ENCODE data around the gene RHBG.

DNA sequence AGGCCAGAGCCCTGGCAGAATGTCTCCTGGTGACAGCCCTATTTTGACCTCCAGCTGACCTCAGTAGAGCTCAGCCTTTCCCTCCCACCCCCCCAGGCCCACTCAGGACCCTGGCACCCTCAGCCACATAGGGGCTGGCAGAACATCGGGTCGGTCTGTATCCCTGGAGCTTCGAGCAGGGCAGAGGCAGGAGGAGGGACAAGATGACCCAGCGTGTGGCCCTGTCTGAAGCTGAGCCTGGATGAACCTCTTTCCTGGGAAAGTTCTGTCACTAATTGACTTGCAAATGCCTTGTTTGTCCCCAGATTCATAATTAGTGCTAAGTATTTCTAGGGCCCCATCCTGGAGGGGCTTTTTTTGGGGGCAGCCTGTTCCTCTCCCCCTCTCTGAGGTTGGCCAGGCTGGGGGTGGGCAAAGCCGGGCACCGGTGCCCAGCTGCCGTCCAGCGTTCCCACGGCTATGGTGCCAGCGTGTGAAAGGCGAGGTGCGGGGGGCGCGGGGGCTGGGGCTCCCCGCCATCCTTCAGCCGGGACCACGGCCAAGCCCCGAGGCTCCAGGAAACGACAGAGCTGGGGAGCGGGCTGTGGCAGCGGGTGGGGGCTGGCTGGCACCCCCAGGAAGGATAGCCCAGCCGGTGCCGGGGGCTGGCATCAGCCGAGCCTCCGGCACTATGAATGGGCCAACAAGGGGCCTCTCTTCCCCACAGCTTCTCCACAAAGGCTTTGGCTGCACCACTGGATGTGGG is 31.4 kb downstream of the RHBG start:
- no peak for TF ChIP-seq EZH2 (IDR thresholded peaks at IDR 0.05; ENCODE audit: borderline replicate concordance, low read length)
- TF ChIP-seq, protein P1, sequence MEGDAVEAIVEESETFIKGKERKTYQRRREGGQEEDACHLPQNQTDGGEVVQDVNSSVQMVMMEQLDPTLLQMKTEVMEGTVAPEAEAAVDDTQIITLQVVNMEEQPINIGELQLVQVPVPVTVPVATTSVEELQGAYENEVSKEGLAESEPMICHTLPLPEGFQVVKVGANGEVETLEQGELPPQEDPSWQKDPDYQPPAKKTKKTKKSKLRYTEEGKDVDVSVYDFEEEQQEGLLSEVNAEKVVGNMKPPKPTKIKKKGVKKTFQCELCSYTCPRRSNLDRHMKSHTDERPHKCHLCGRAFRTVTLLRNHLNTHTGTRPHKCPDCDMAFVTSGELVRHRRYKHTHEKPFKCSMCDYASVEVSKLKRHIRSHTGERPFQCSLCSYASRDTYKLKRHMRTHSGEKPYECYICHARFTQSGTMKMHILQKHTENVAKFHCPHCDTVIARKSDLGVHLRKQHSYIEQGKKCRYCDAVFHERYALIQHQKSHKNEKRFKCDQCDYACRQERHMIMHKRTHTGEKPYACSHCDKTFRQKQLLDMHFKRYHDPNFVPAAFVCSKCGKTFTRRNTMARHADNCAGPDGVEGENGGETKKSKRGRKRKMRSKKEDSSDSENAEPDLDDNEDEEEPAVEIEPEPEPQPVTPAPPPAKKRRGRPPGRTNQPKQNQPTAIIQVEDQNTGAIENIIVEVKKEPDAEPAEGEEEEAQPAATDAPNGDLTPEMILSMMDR (conservative IDR thresholded peaks at IDR 0.05 in 1 of 2, IDR thresholded peaks at IDR 0.05 in 1 of 2; ENCODE audit: extremely low read depth in 1 of 2, insufficient read depth in 1 of 2, low read depth in 1 of 2, low read length in 2 of 2), result no peak
